Stimulated activated CD4-positive, alpha-beta T cell treated with anti-CD3 and anti-CD28 coated beads, Interleukin-15, amount 100 ng/mL, for 24 hours (primary cell): Measurements from ENCODE around the gene TUBGCP2.
"Not testable (repeated sequence)": the region's sequence is repeated elsewhere in the genome, so short reads cannot be mapped to it uniquely, and the experiment has no call there.

Source experiments
- DNase-seq: peaks from one replicate; pipeline ENCODE4 v3.0.0-alpha.2; 2020

The TUBGCP2 gene

DNA sequence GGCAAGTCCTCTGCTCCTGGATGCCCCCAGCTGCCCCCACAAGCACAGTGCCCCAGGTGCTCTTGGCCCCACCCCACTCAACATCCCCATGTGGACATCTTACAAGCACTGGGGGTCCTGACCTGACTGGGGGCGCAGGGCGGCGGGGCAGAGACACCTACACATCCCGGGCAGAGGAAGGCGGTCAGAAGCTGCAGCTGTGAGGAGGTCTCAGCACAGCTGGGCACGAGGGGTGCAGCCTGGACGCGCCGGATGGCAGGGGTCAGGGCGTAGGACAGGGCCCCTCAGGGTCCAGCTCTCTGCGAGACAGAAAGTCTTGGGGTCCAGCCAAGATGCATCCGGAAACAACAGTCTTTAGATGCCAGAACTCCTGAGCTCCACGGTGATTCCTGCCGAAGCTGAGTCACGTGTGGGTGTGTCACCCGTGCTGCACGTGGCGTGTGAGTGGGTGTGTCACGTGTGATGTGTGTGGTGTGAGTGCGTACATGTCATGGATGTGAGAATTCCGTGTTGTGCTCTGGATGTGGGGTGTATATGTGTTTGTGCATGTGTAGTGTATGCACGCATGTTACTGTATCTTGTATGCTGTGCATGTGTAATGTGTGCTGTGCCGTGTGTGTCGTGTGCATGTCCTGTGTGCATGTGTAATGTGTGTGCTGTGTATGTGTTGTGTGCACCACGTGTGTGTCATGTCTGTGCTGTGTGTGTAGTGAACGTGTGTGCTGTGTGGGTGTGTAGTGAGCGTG is 65.9 kb downstream of the TUBGCP2 start:
- DNase-seq, result no peak

DNA sequence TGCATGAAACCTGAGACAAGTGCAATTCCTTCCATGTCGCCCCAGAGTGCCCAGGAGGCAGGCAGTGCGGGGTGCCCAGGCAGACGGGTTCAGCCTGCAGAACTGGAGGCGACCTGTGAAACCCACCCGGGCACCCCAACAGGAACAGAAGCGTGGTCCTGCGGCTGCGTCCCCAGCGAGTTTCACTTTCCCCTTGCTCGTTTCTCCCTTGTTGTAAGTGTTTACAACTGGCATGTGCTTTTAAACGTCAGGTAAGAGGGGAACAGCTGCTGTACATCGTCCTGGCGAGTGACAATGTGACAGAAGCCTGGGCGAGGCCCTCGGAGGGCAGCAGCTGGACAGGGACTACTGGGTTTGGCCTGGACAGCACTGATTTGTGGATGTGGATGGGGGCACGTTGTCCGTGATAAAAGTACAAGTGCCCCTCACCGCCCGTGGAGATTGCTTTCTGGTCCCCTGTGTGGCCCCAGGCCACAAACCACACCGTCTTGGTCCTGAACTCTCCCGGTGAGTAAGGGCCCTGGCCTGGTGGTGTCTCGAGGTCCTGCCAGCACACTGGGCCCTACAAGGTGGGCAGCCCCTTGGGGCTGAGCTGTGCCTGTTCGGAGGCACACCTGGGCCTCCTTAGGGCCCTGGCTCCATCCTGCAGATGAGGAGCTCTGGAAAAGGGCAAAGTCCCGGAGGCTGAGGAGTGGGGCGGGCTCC is 67.0 kb downstream of the TUBGCP2 start:
- no peak for DNase-seq

DNA sequence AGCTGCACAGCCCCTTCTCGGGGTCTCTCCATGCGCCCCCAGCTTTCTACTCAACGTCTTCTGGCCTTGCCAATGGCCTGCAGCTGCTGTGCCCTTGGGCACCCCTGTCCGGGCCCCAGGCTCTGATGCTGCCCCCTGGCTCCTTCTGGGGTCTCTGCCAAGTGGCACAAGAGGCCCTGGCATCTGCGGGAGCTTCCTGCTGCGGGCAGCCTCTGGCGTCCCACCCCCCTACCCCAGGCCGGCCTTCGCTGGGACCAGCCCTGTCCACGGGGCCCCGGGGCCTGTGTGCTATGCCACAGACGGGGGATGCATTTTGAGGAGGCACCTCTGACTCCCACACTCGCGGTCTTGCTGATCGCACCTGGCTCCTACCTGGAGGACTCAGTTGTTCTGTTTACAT is 68.7 kb downstream of the TUBGCP2 start:
- DNase-seq, result no peak

DNA sequence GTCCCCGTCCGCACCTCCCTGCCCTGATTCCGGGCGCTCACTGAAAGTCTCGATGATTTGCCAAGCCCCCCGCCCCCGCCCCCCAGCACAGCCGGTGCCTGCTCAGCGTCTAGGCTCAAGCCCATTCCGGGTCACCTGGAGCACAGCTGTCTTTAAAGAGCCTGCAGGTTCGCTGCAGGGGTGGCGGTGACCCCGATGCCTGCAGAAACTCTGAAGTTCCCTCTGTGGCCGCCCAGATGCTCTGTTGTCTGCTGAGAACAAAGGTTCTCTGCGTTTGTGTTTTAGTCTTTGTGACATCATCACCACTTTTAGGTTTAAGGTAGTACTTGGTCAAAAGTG is 70.2 kb downstream of the TUBGCP2 start:
- DNase-seq, result no peak

DNA sequence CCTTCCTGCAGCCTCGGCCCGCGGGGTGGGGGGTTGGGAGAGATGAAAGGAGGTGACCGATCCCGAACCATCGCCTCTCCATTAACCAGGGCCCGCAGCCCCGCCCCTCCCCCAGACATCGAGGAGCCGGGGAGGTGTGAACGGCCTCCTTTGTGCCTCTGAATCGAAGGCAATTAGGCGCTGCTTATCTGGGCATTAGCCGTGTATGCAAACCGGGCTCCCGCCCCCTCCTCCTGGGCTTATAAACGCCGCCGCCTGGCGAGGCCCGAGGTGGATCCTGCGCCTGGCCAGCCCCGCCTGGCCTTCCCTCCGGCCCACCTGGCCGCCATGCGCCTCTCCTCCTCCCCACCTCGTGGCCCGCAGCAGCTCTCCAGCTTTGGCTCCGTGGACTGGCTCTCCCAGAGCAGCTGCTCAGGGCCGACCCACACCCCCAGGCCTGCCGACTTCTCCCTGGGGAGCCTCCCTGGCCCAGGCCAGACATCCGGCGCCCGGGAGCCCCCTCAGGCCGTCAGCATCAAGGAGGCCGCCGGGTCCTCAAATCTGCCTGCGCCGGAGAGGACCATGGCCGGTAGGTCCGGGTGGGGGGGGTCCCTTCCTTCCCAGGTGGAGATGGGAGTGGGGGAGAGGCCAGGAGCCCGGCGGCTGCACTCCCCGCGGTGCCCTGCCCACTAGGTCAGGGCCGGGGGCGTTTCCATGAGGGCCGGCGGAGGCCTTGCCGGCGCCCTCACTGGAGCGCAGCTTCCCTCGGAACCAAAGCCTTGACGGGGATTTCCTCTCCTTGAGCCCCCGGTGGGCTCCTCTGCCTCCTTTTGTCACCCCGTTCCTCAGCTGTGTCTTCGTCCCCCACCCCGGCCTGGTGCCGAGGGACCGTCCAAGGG is 70.8 kb downstream of the TUBGCP2 start, which contains the start of gene VENTX:
VENTX (plus strand) TSS at position 268 of the 878 bp plus-strand sequence; CDS start at position 328, 60 bp downstream.
- no peak for DNase-seq

DNA sequence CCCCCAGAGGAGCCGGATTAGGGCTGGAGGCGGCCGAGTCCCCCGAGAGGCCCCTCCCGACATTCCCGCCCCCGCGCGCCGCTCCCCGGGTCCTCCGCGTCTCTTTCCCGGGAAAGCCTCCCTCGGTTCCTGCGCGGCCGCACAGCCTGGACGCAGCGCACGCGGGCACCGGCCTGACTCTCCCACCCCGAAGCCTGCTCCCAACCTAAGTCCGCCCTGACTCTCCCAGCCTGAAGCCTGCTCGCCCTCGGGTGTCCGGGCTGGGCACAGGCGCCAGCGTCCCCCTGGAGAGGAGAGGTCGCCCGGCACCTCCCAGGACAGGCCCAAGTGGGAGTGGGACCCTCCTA is 71.5 kb downstream of the TUBGCP2 start:
- DNase-seq, result no peak

DNA sequence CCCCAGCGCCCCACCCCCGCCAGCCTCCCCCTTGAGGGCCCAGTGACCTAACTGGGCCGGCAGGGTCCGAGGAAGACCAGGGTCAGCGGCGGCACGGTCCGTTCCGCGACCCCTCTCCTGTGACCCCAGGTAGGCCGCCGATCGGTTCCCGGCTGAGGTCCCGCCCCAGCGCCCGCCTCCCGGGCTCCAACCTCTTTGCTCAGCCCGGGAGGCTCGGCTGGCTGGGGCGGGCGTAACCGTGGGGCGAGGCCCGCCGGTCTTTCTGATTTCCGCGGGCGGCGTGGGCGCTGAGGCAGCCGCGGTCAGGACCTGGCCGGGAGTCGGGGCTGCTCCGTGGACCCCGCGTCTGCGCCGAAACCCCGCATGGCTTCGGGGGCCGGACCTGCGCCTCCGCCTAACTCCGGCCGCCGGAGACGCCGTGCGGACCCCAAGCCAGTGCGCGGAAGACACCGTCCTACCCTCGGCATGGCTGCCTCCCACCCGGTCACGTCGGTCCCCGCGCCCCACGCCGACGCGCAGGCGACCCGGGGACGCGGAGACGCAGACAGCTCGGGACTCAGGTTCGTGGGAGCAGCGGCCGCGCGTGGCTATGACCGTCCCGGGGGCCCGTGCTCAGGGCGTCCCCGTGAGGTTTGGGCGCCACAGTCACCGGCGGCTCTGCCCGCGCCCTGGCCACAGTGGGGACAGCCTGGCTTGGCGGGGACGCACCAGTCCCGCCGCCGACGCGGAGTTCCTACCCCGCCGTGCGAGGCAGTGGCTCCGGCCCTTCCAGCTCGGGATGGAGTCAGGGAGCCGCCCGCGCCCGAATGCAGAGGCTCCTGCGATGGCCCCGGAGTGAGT is 72.1 kb downstream of the TUBGCP2 start:
- peak; percentile 34 for DNase-seq

DNA sequence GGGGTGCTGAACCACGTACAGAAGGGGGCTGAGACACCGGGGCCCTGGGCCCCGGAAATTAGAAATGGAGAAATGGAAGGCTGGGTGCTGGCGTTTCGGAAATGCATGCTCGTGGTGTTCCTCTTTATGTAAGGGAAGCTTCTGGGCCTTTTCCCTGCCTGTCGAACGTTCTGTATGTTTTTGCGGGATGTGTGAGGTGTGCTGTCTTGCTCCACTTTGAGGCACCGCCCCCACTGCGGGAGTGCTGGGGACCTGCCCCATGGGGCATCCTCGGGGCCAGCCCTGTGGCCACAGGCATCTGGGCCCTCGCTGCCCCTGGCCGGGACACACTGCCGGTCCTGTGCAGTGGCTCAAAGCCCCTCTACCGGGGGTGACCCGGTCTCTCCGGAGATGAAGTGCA is 72.7 kb downstream of the TUBGCP2 start:
- no peak for DNase-seq

DNA sequence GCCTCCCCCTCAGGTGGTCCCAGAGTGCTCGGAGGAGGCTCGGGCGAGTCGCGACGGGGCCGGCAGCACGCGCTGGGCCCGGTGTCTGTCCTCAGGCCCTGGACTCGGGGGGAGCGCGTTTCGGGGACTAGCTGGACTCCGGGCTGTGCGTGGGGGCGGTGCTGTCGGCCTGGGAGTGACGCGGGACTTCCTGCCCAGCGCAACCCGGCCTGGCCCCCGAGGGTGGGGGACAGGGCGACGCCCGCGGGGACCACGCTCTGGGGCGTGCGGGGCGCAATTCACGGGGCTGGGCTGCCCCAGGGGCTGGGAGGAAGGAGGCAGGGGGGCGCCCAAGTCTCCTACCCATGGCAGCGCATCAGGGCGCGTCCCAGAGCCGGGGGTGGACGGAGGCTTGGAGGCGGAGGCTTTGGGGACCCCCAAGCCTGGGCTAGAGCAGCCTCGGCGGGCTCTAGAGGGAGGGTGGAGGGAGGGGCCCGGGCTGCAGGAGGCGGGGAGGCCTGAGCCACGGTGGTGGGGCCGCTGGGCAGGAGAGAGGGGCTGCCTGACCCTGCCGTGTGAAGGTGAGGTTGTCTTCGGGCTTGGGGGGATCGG is 73.3 kb downstream of the TUBGCP2 start:
- DNase-seq, result no peak

DNA sequence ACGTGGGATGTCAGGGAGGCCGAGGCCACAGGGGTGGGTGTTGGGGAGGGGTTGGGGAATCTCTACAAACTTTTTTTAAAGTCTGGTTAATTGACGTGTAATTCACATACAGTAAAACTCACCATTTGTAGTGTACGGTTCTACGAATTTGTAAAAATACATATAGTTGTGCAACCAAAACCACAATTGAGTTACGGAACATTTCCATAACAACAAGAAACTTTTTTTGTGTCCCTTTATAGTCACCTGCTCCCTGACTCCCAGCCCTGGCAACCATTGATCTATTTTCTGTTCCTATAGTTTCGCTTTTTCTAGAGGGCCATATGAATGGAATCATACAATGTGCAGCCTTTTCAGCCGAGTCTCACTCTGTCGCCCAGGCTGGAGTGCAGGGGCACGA is 73.9 kb downstream of the TUBGCP2 start:
- DNase-seq, result not testable (repeated sequence)

DNA sequence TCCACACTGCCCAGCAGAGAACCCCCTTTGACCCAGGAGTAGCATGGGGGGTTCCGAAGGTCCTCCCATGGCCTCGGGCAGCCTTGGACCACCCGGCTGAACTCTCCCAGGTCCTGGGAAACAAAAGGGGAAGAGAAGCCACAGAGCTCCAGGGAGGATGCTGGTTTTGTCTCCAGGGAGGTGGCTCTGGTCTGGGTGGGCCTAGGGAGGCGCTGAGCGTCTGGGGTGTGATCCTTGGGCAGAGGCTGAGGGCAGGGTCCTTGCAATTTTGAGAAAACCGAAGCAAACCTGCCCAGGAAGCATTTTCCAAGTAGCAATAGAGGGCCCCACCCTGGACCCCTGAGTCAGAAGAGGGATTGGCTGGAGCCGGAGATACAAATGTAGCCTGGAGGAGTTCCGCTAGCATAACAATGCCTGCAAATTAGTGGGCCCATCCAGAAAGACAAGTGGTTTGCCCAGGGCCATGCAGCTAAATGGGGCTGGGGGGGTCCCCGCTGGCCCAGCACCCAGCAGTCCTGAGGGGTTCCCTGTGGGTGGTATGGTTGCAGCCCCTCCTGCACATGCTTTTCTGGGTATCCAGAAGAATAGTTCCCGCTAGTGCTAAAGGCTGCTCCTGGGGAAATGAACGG is 76.6 kb downstream of the TUBGCP2 start:
- no peak for DNase-seq

DNA sequence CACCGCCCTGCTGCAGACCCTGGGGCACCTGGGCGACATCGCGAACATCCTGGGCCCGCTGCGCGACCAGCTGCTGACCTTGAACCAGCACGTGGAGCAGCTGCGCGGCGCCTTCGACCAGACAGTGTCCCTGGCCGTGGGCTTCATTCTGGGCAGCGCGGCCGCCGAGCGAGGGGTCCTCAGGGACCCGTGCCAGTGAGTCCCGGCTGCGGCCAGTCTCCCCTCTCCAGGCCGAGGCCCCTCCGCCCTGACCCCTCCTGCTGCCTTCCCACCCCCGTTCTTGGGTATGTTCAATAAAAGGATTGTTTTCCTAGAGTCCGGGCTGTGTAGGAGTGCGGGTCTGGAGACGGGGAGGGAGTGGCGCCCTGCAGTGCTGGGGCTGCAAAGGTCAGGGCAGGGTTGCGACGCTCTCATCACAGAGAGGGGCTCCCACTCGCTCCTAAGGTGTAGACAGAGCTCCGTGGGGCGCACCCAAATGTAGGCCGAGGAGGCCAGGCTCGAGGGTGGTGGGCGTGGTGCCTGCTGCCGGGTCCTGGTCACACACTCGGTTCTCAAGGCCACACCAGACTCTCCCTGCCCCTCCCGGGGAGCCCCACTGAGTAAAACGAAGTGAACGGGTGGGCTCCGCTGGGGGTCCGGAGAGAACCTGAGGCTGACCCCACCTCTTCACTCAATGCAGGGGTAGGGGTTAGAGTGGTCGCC is 77.3 kb downstream of the TUBGCP2 start:
- no peak for DNase-seq

DNA sequence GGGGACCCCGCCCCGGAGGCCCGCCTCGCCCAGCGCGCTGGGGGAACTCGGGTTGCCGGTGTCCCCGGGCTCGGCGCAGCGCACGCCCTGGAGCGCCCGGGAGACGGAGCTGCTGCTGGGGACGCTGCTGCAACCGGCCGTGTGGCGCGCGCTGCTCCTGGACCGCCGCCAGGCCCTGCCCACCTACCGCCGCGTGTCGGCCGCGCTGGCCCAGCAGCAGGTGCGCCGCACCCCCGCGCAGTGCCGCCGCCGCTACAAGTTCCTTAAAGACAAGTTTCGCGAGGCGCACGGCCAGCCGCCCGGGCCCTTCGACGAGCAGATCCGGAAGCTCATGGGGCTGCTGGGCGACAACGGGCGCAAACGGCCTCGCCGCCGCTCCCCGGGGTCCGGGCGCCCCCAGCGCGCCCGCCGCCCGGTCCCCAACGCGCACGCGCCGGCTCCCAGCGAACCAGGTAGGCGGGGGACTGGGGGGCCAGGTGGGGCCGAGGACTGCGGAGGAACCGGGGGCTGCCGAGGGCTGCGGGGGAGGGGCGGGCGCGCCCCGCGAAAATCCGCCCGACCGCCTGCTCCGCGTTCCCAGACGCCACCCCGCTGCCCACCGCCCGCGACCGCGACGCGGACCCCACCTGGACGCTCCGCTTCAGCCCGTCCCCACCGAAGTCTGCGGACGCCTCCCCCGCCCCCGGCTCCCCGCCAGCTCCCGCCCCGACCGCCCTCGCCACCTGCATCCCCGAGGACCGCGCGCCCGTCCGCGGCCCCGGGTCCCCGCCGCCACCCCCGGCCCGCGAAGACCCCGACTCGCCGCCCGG is 78.1 kb downstream of the TUBGCP2 start:
- peak; percentile 43 for DNase-seq

DNA sequence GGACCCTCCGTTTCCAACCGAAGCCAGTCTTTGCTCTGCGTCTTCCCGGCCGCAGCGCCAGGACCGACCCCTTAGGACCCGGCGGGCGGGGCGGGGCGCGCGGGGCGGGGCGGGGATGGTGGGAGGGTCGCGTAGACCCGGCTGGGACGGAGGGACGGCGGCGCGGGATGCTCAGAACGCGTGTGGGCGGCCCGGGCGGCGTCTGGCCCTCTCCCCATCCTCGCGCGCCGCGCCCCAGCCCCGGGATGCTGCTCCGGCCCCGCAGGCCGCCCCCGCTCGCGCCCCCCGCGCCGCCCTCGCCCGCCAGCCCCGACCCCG is 78.7 kb downstream of the TUBGCP2 start, which contains the start of gene UTF1:
UTF1 (plus strand) TSS at position 174 of the 318 bp plus-strand sequence; CDS start at position 246, 72 bp downstream.
- no peak for DNase-seq

DNA sequence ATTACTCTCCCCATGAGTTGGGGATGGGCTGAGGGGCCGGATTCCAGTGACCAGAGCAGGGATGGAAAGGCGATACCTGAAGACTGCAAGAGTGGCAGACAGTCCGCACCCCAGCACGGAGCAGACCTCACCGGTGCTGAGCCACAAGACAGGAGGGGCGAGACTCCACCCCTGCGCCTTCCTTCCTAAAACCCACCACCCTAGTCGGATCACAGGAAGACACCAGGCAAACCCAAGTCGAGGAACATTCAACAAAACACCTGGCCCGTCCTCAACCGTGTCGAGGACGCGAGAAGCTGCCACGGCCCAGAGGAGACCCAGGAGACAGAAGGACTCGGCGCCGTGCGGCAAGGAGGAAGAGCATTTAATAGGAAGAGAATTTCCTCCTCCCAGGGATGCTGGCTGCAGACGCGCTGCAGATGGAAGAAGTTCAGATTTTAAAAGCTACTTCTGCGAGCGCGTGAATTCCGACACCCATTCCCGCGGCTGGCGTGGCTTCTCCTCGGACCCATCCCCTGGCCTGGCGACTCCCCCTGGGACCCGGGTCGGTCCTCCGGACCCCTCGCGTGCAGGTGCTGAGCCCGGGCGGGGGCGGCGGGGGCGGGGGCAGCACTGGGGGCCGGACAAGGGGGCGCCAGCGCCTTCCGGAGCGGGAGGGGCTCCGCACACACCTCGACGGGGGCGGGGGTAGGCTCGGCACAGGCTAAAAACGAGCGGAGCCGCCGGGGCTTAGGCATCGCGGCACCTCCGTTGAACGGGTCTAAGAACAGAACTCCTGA is 79.2 kb downstream of the TUBGCP2 start:
- DNase-seq, result no peak
